SH-SY5Y (cell line): Measurements from ENCODE around the gene TSC22D1.

ENCODE experiments used
- GATA2 ChIP-seq: IDR thresholded peaks from 2 replicates; pipeline ENCODE4 v1.6.1; 2011; ENCODE audit warnings: mild to moderate bottlenecking, low read depth, low read length
- GATA3 ChIP-seq: IDR thresholded peaks from 2 replicates; pipeline ENCODE4 v1.6.1; 2011; ENCODE audit warnings: low read depth, mild to moderate bottlenecking, low read length, moderate library complexity

- TF ChIP-seq GATA3 = no peak
- TF ChIP-seq GATA2 = no peak
Measured at GRCh38 chr13:44399074-44399473, 177.1 kb downstream of the TSC22D1 start.
